HFFc6 (cell line): Measurements from ENCODE around the gene USP4. TPM values are rescaled to one million over a fixed set of nuclear protein-coding genes. Genes with fewer than 3 reads are reported as not detected.

Experiments used
- DNase-seq: peaks from one replicate; pipeline ENCODE4 v3.0.0-alpha.2; 2018
- H3K27ac Mint-ChIP-seq: 2 replicates; pipeline ENCODE4 v1.8.0; 2020; ENCODE audit warnings: mild to moderate bottlenecking, mixed read lengths
- H3K27me3 Mint-ChIP-seq: 2 replicates; pipeline ENCODE4 v1.8.0; 2021; ENCODE audit warnings: mild to moderate bottlenecking, moderate library complexity, mixed read lengths; ENCODE audit not compliant: insufficient read depth
- H3K36me3 Mint-ChIP-seq: 2 replicates; pipeline ENCODE4 v1.8.0; 2021; ENCODE audit warnings: low read depth, mixed read lengths
- H3K4me1 Mint-ChIP-seq: 2 replicates; pipeline ENCODE4 v1.8.0; 2020; ENCODE audit warnings: low read depth, mixed read lengths
- H3K4me3 Mint-ChIP-seq: 2 replicates; pipeline ENCODE4 v1.8.0; 2020; ENCODE audit warnings: mild to moderate bottlenecking, moderate library complexity, mixed read lengths
- H3K9me3 Mint-ChIP-seq: 2 replicates; pipeline ENCODE4 v1.8.0; 2020; ENCODE audit warnings: mild to moderate bottlenecking, mixed read lengths
- CTCF ChIP-seq: fragments of 200-600 bp; sonication (generic); IDR thresholded peaks from 2 replicates; pipeline ENCODE4 v1.5.0; 2021; ENCODE audit warnings: antibody characterized with exemption, mild to moderate bottlenecking
- total RNA-seq, 6 experiments: library from RNA; stranded (reverse); fragmentation: NEBNext Ultra II Directional; extraction: Animal tissue kit (Norgen Biotek cat#: 25700); gene quantifications; 2 replicates in 1 of 6; 3 replicates in 5 of 6; pipeline ENCODE4 v1.2.3, GENCODE V29; 2021

The USP4 gene
- total RNA-seq, 6 experiments from 2014 or later, result 41.4 to 48.3 (median 44.8) TPM

DNA sequence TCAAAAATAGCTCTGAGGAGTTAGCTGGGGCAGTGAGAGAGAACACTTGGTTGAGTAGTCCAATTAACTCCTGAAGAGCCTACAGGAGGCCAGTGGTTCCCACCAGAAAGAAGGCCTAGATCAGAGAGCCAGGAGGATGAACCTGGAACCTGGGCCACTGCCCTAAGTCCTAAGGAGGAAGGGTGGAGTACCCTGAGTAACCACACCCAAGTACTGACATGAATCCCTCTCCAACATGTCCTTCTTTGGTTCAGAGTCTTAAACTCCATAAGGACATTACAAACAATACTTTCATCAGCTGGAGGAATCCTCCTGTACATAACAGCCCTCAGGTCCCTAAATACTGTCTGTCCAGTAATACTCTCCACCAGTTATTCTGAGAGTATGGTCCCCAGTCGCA, 37.2 kb downstream of the USP4 start:
- Mint-ChIP-seq H3K36me3 (peaks cover 33% of the 10 kb centered on the region), H3K9me3 (no peaks in the 10 kb centered on the region), H3K4me3 (no peak overlapping the region), H3K27ac (no peak overlapping the region), H3K4me1 (no peaks in the 10 kb centered on the region; the same call in 1 of the 2 replicates), H3K27me3 (no peaks in the 10 kb centered on the region)
- DNase-seq, result no peak
- no peak for TF ChIP-seq CTCF

DNA sequence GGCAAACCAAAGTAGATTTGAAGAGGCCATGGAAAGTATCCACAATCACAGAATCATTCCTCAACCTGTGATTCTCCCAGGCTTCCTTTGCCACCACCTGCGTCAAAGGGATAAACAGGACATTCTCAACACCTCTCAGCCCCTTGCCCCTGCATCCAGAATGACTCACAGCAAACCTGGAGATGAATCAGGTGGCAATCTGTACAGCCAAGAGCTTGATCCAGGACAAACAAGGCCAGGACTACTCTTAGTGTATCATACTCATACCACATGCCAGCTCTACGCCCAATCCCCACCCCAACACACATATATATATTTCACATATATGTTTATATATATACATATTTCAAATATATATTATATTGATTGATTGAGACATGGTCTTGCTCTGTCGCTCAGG, 39.3 kb downstream of the USP4 start:
- H3K9me3 Mint-ChIP-seq, result no peaks in the 10 kb centered on the region
- H3K27ac Mint-ChIP-seq, result no peak overlapping the region
- H3K36me3 Mint-ChIP-seq, result peaks cover 31% of the 10 kb centered on the region
- H3K27me3 Mint-ChIP-seq, result no peaks in the 10 kb centered on the region
- H3K4me3 Mint-ChIP-seq, result no peak overlapping the region
- no peak for DNase-seq
- peaks cover 7% of the 10 kb centered on the region for H3K4me1 Mint-ChIP-seq
- TF ChIP-seq CTCF, result no peak

DNA sequence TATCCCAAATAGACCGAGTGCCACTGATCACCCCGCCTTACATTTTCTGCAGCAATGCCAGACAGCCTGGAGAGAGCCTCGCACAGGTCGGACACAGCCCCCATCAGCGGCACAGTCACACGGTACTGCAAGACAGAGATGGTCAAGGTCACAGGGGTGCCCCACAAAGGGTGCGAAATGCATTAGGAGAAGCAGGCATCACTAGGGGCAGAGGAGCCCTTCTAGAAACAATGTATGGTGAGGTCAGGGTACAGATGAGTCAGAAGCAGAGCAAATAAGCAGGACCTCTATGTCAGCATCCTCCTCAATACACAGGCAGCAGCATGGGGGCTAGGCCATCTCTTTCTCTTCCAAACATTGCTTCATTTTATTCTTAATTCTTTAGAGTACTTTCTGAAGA, 41.3 kb downstream of the USP4 start:
- Mint-ChIP-seq H3K4me1 (peaks cover 7% of the 10 kb centered on the region), H3K4me3 (no peak overlapping the region), H3K27me3 (no peaks in the 10 kb centered on the region), H3K9me3 (no peaks in the 10 kb centered on the region), H3K36me3 (peaks cover 41% of the 10 kb centered on the region), H3K27ac (no peak overlapping the region)
- DNase-seq, result no peak
- TF ChIP-seq CTCF, result no peak

- Mint-ChIP-seq H3K36me3 (peaks cover 33% of the 10 kb centered on the region), H3K4me1 (peaks cover 7% of the 10 kb centered on the region), H3K9me3 (no peaks in the 10 kb centered on the region), H3K27me3 (no peaks in the 10 kb centered on the region), H3K27ac (peak overlapping the region; percentile 50; the same call in 1 of the 2 replicates), H3K4me3 (no peak overlapping the region)
- DNase-seq, result peak; percentile 3
- no peak for TF ChIP-seq CTCF
Observed at GRCh38 chr3:49296781-49297411, 43.0 kb downstream of the USP4 start.

- DNase-seq, result peak; percentile 33
- Mint-ChIP-seq H3K9me3 (no peaks in the 10 kb centered on the region), H3K27ac (no peak overlapping the region), H3K4me3 (no peak overlapping the region), H3K27me3 (no peaks in the 10 kb centered on the region), H3K4me1 (peaks cover 7% of the 10 kb centered on the region), H3K36me3 (peaks cover 32% of the 10 kb centered on the region)
- peak; percentile 81 for TF ChIP-seq CTCF
Observed at GRCh38 chr3:49295489-49296058, 44.3 kb downstream of the USP4 start.
